Measurements from ENCODE around the gene ARL6IP4.
"Not testable (repeated sequence)": the region's sequence is repeated elsewhere in the genome, so short reads cannot be mapped to it uniquely, and the experiment has no call there.

Gene ARL6IP4

GRCh38 chr12:122980183-122981035 lies at the start of gene ARL6IP4:
Gene ARL6IP4, plus strand, starts transcription at chr12:122980681. Its CDS starts 459 bp downstream, at chr12:122981140.
- H3K27me3 ChIP-seq (ENCODE audit: control insufficient read depth, insufficient read depth, low read length): no peaks in the 10 kb centered on the region
- peak within 1 kb of the TSS; percentile 78 for H3K4me3 ChIP-seq (ENCODE audit: low read length)
- peaks cover 4% of the 10 kb centered on the region for H3K36me3 ChIP-seq (ENCODE audit: control insufficient read depth, low read depth, low read length)
- no peaks in the 10 kb centered on the region for H3K9me3 ChIP-seq (ENCODE audit: control insufficient read depth, low read depth, low read length)
- H3K27ac ChIP-seq (ENCODE audit: low read length): no peak within 1 kb of the TSS
- peaks cover 8% of the 10 kb centered on the region for H3K4me1 ChIP-seq (ENCODE audit: control insufficient read depth, low read depth, low read length)
- peak within 1 kb of the TSS; percentile 74 for H3K9ac ChIP-seq (ENCODE audit: low read length)

- Histone ChIP-seq H3K36me3 (ENCODE audit: control insufficient read depth, low read depth, low read length) (no peaks in the 10 kb centered on the region), H3K27ac (ENCODE audit: low read length) (no peak overlapping the region), H3K9me3 (ENCODE audit: control insufficient read depth, low read depth, low read length) (no peaks in the 10 kb centered on the region), H3K4me1 (ENCODE audit: control insufficient read depth, low read depth, low read length) (no peaks in the 10 kb centered on the region), H3K9ac (ENCODE audit: low read length) (no peak overlapping the region), H3K27me3 (ENCODE audit: control insufficient read depth, insufficient read depth, low read length) (no peaks in the 10 kb centered on the region), H3K4me3 (ENCODE audit: low read length) (no peak overlapping the region)
These were observed 48.3 kb upstream of the ARL6IP4 start for GRCh38 chr12:122932207-122932606.

- Histone ChIP-seq H3K4me1 (ENCODE audit: control insufficient read depth, low read depth, low read length) (no peaks in the 10 kb centered on the region), H3K9me3 (ENCODE audit: control insufficient read depth, low read depth, low read length) (no peaks in the 10 kb centered on the region), H3K4me3 (ENCODE audit: low read length) (no peak overlapping the region), H3K9ac (ENCODE audit: low read length) (no peak overlapping the region), H3K27ac (ENCODE audit: low read length) (no peak overlapping the region), H3K27me3 (ENCODE audit: control insufficient read depth, insufficient read depth, low read length) (no peaks in the 10 kb centered on the region), H3K36me3 (ENCODE audit: control insufficient read depth, low read depth, low read length) (no peaks in the 10 kb centered on the region)
These were observed 45.8 kb upstream of the ARL6IP4 start for GRCh38 chr12:122934722-122935121.

GRCh38 chr12:122935318-122935717 lies 45.2 kb upstream of the ARL6IP4 start:
- Histone ChIP-seq H3K4me1 (ENCODE audit: control insufficient read depth, low read depth, low read length) (no peaks in the 10 kb centered on the region), H3K9me3 (ENCODE audit: control insufficient read depth, low read depth, low read length) (no peaks in the 10 kb centered on the region), H3K27ac (ENCODE audit: low read length) (no peak overlapping the region), H3K27me3 (ENCODE audit: control insufficient read depth, insufficient read depth, low read length) (no peaks in the 10 kb centered on the region), H3K36me3 (ENCODE audit: control insufficient read depth, low read depth, low read length) (no peaks in the 10 kb centered on the region), H3K4me3 (ENCODE audit: low read length) (no peak overlapping the region), H3K9ac (ENCODE audit: low read length) (no peak overlapping the region)

- H3K36me3 ChIP-seq (ENCODE audit: control insufficient read depth, low read depth, low read length): no peaks in the 10 kb centered on the region
- no peaks in the 10 kb centered on the region for H3K9me3 ChIP-seq (ENCODE audit: control insufficient read depth, low read depth, low read length)
- H3K27me3 ChIP-seq (ENCODE audit: control insufficient read depth, insufficient read depth, low read length): no peaks in the 10 kb centered on the region
- H3K9ac ChIP-seq (ENCODE audit: low read length): no peak overlapping the region
- H3K4me3 ChIP-seq (ENCODE audit: low read length): no peak overlapping the region
- no peak overlapping the region for H3K27ac ChIP-seq (ENCODE audit: low read length)
- H3K4me1 ChIP-seq (ENCODE audit: control insufficient read depth, low read depth, low read length): no peaks in the 10 kb centered on the region
These were observed 42.8 kb upstream of the ARL6IP4 start for GRCh38 chr12:122937622-122938091.

- no peaks in the 10 kb centered on the region for H3K27me3 ChIP-seq (ENCODE audit: control insufficient read depth, insufficient read depth, low read length)
These were observed 41.4 kb upstream of the ARL6IP4 start for GRCh38 chr12:122939125-122939524.

GRCh38 chr12:122941351-122941750 lies 39.1 kb upstream of the ARL6IP4 start:
- H3K4me3 ChIP-seq (ENCODE audit: low read length); H3K9ac ChIP-seq (ENCODE audit: low read length); H3K27ac ChIP-seq (ENCODE audit: low read length); H3K27me3 ChIP-seq (ENCODE audit: control insufficient read depth, insufficient read depth, low read length); H3K36me3 ChIP-seq (ENCODE audit: control insufficient read depth, low read depth, low read length); H3K9me3 ChIP-seq (ENCODE audit: control insufficient read depth, low read depth, low read length); H3K4me1 ChIP-seq (ENCODE audit: control insufficient read depth, low read depth, low read length): not testable (repeated sequence)

More at GRCh38 chr12:122939125-122939524, 41.4 kb upstream of the ARL6IP4 start:
- Histone ChIP-seq H3K27ac (ENCODE audit: low read length) (no peak overlapping the region), H3K36me3 (ENCODE audit: control insufficient read depth, low read depth, low read length) (no peaks in the 10 kb centered on the region), H3K4me1 (ENCODE audit: control insufficient read depth, low read depth, low read length) (no peaks in the 10 kb centered on the region), H3K4me3 (ENCODE audit: low read length) (no peak overlapping the region), H3K9me3 (ENCODE audit: control insufficient read depth, low read depth, low read length) (no peaks in the 10 kb centered on the region), H3K9ac (ENCODE audit: low read length) (no peak overlapping the region)

- Histone ChIP-seq H3K27ac (ENCODE audit: low read length) (no peak overlapping the region), H3K27me3 (ENCODE audit: control insufficient read depth, insufficient read depth, low read length) (no peaks in the 10 kb centered on the region), H3K36me3 (ENCODE audit: control insufficient read depth, low read depth, low read length) (no peaks in the 10 kb centered on the region), H3K4me3 (ENCODE audit: low read length) (no peak overlapping the region), H3K9ac (ENCODE audit: low read length) (no peak overlapping the region), H3K4me1 (ENCODE audit: control insufficient read depth, low read depth, low read length) (no peaks in the 10 kb centered on the region), H3K9me3 (ENCODE audit: control insufficient read depth, low read depth, low read length) (no peaks in the 10 kb centered on the region)
These were observed 37.8 kb upstream of the ARL6IP4 start for GRCh38 chr12:122942637-122943036.

GRCh38 chr12:122943196-122943595 lies 37.3 kb upstream of the ARL6IP4 start:
- H3K27me3 ChIP-seq (ENCODE audit: control insufficient read depth, insufficient read depth, low read length): no peaks in the 10 kb centered on the region
- no peak overlapping the region for H3K9ac ChIP-seq (ENCODE audit: low read length)
- no peak overlapping the region for H3K4me3 ChIP-seq (ENCODE audit: low read length)
- no peak overlapping the region for H3K27ac ChIP-seq (ENCODE audit: low read length)
- H3K9me3 ChIP-seq (ENCODE audit: control insufficient read depth, low read depth, low read length): no peaks in the 10 kb centered on the region
- H3K36me3 ChIP-seq (ENCODE audit: control insufficient read depth, low read depth, low read length): no peaks in the 10 kb centered on the region
- no peaks in the 10 kb centered on the region for H3K4me1 ChIP-seq (ENCODE audit: control insufficient read depth, low read depth, low read length)

GRCh38 chr12:122944605-122945592 lies 35.6 kb upstream of the ARL6IP4 start:
- Histone ChIP-seq H3K4me1 (ENCODE audit: control insufficient read depth, low read depth, low read length) (no peaks in the 10 kb centered on the region), H3K9me3 (ENCODE audit: control insufficient read depth, low read depth, low read length) (no peaks in the 10 kb centered on the region), H3K27ac (ENCODE audit: low read length) (no peak overlapping the region), H3K9ac (ENCODE audit: low read length) (no peak overlapping the region), H3K4me3 (ENCODE audit: low read length) (no peak overlapping the region), H3K27me3 (ENCODE audit: control insufficient read depth, insufficient read depth, low read length) (no peaks in the 10 kb centered on the region), H3K36me3 (ENCODE audit: control insufficient read depth, low read depth, low read length) (no peaks in the 10 kb centered on the region)

GRCh38 chr12:122946690-122947341 lies 33.7 kb upstream of the ARL6IP4 start:
- no peak overlapping the region for H3K4me3 ChIP-seq (ENCODE audit: low read length)
- H3K27me3 ChIP-seq (ENCODE audit: control insufficient read depth, insufficient read depth, low read length): no peaks in the 10 kb centered on the region
- no peaks in the 10 kb centered on the region for H3K9me3 ChIP-seq (ENCODE audit: control insufficient read depth, low read depth, low read length)
- H3K27ac ChIP-seq (ENCODE audit: low read length): no peak overlapping the region
- H3K9ac ChIP-seq (ENCODE audit: low read length): no peak overlapping the region
- H3K4me1 ChIP-seq (ENCODE audit: control insufficient read depth, low read depth, low read length): no peaks in the 10 kb centered on the region
- no peaks in the 10 kb centered on the region for H3K36me3 ChIP-seq (ENCODE audit: control insufficient read depth, low read depth, low read length)

All from iPS-18a (cell line).